Eye (tissue), 1 donor: Measurements from ENCODE around the gene CCDC169.

Source experiments
- DNase-seq: peaks from one replicate; pipeline ENCODE4 v3.0.0-alpha.2; 2015

The CCDC169 gene

GRCh38 chr13:36242761-36243160, 54.9 kb downstream of the CCDC169 start:
- DNase-seq: no peak

- no peak for DNase-seq
These were observed 66.4 kb downstream of the CCDC169 start for GRCh38 chr13:36231236-36231635.

GRCh38 chr13:36224730-36225129, 72.9 kb downstream of the CCDC169 start:
- DNase-seq: no peak

- no peak for DNase-seq
These were observed 77.7 kb downstream of the CCDC169 start for GRCh38 chr13:36219883-36220282.

- no peak for DNase-seq
These were observed 80.2 kb downstream of the CCDC169 start for GRCh38 chr13:36217456-36217855.

GRCh38 chr13:36214163-36214921, 83.3 kb downstream of the CCDC169 start, which contains the start of gene SOHLH2:
TSS of gene SOHLH2 (minus strand) at chr13:36214556. CDS start at chr13:36214526, 30 bp downstream.
- DNase-seq: no peak

- peak; percentile 15 for DNase-seq
These were observed 84.8 kb downstream of the CCDC169 start for GRCh38 chr13:36212789-36213188.

- DNase-seq: peak; percentile 9
These were observed 86.0 kb downstream of the CCDC169 start for GRCh38 chr13:36211567-36211966.

- no peak for DNase-seq
These were observed 86.9 kb downstream of the CCDC169 start for GRCh38 chr13:36210738-36211137.

GRCh38 chr13:36207672-36208071, 89.9 kb downstream of the CCDC169 start:
- DNase-seq: no peak

GRCh38 chr13:36193151-36193855, 104.3 kb downstream of the CCDC169 start:
- no peak for DNase-seq

GRCh38 chr13:36192166-36192565, 105.4 kb downstream of the CCDC169 start:
- DNase-seq: no peak

- DNase-seq: no peak
These were observed 106.8 kb downstream of the CCDC169 start for GRCh38 chr13:36190771-36191170.

GRCh38 chr13:36188441-36188840, 109.2 kb downstream of the CCDC169 start:
- no peak for DNase-seq

- no peak for DNase-seq
These were observed 113.7 kb downstream of the CCDC169 start for GRCh38 chr13:36183901-36184300.
